Naive thymus-derived CD8-positive, alpha-beta T cell (primary cell): ENCODE data around the gene SPDYE3. TPM values are rescaled to one million over a fixed set of nuclear protein-coding genes. Genes with fewer than 3 reads are reported as not detected.
"Not testable (repeated sequence)": the region's sequence is repeated elsewhere in the genome, so short reads cannot be mapped to it uniquely, and the experiment has no call there.

Source experiments
- ATAC-seq, 2 donors: fragments of 150-1000 bp; cut with Tn5 transposase in 1 of 2; sonication (Bioruptor Pico), chemical (Tn5 transposase) in 1 of 2; 1 replicate in 1 of 2; 2 replicates in 1 of 2; pipeline ENCODE4 v1.10.0; 2021; ENCODE audit warnings: mild to moderate bottlenecking in 2 of 2, moderate library complexity in 2 of 2
- POLR2A ChIA-PET: fragments of 350-600 bp; sonication (Branson Sonifier 250); formaldehyde crosslinking; loops from one replicate; lab custom pipeline; 2021; ENCODE audit warnings: antibody characterized with exemption; lab: Charles Lee
- DNase-seq, 10 donors: peaks; one replicate each; pipeline versions ENCODE4 v3.0.0 to v3.0.0-alpha.2; 2020 to 2022
- H3K27ac Mint-ChIP-seq, 10 donors: one replicate each; pipeline ENCODE4 v1.8.0; 2020 to 2022; ENCODE audit warnings: mild to moderate bottlenecking in 10 of 10, mixed read lengths in 10 of 10, moderate library complexity in 4 of 10, inconsistent platforms in 1 of 10
- H3K27me3 Mint-ChIP-seq, 5 donors: one replicate each; pipeline ENCODE4 v1.8.0; 2021 to 2022; ENCODE audit warnings: mixed read lengths in 5 of 5
- H3K36me3 Mint-ChIP-seq, 3 donors: one replicate each; pipeline ENCODE4 v1.8.0; 2020 to 2022; ENCODE audit warnings: mixed read lengths in 3 of 3, mild to moderate bottlenecking in 2 of 3, inconsistent platforms in 1 of 3
- H3K4me1 Mint-ChIP-seq, 4 donors: one replicate each; pipeline ENCODE4 v1.8.0; 2021 to 2022; ENCODE audit warnings: mixed read lengths in 4 of 4
- H3K4me3 Mint-ChIP-seq, 10 donors: one replicate each; pipeline ENCODE4 v1.8.0; 2020 to 2022; ENCODE audit warnings: mild to moderate bottlenecking in 10 of 10, mixed read lengths in 10 of 10, moderate library complexity in 6 of 10, inconsistent platforms in 1 of 10
- H3K9me3 Mint-ChIP-seq, 9 donors: one replicate each; pipeline ENCODE4 v1.8.0; 2020 to 2022; ENCODE audit warnings: mixed read lengths in 9 of 9, mild to moderate bottlenecking in 3 of 9, inconsistent platforms in 1 of 9, moderate library complexity in 1 of 9
- polyA plus RNA-seq, 3 donors: library from polyadenylated mRNA; unstranded; fragments of 300-500 nt; fragmentation: Illumina TruSeq; gene quantifications; one replicate each; pipeline ENCODE4 v1.2.3, GENCODE V29; 2021
- total RNA-seq, 8 experiments: library from RNA in 2 of 8; stranded (reverse) in 2 of 8; gene quantifications; one replicate each; pipeline ENCODE4 v1.2.3 and lab custom pipeline; 2021 to 2026

The SPDYE3 gene
- total and polyA plus RNA-seq, 5 experiments from 2014 or later, result 4.8 to 10.9 (median 7.7) TPM; not detected in 2

DNA sequence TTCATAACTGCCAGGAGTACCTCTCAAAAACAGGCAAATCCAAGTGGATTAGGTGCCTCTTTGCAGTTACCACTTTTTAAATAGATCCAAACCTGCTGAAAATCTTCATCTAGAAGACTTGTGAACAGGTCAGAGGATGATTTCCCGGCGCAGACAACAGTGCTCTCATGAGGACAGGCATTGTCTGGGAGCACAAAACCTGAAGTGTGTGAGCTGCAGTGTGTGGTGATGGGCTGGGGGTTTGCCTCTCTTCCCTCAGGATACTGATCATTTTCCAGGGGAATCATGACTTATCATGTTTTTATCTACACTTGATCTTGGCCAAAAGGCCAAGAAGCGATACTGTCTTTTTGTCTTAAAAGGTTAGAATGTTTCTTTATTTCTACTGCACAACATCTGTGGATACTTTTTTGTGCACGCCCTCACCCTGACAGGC is 36.6 kb downstream of the SPDYE3 start:
- Mint-ChIP-seq H3K4me3 (peak overlapping the region in 7 of 10 donors; percentile 54 to 80 (median 67)), H3K4me1 (peaks cover 7 to 37% (median 25%) of the 10 kb centered on the region in 4 donors), H3K27ac (peak overlapping the region; percentile 87 to 100 (median 98)), H3K36me3 (peaks cover 0 to 74% (median 3%) of the 10 kb centered on the region in 3 donors)
- peak in 1 of 2 donors; percentile 2 for ATAC-seq
- POLR2A ChIA-PET, result interaction anchor here (0.7 to 1.6 kb wide), 4 partner anchors 12 to 154 kb away, joined by 3 to 7 read pairs (median 4); partner anchors contain the start of genes PPP1R35 and PVRIG
- DNase-seq, H3K27me3 Mint-ChIP-seq, H3K9me3 Mint-ChIP-seq: not testable (repeated sequence)

GRCh38 chr7:100344560-100345287 is 37.2 kb downstream of the SPDYE3 start:
- POLR2A ChIA-PET, result interaction anchor here (0.9 to 1.6 kb wide), 4 partner anchors 84 to 155 kb away, joined by 3 to 5 read pairs (median 4); partner anchors contain the start of genes PPP1R35, PVRIG and ZCWPW1
- Mint-ChIP-seq H3K27ac (peak overlapping the region; percentile 87 to 100 (median 98)), H3K4me3 (peak overlapping the region; percentile 54 to 88 (median 74)), H3K4me1 (peaks cover 7 to 34% (median 26%) of the 10 kb centered on the region in 4 donors), H3K36me3 (peaks cover 0 to 75% (median 4%) of the 10 kb centered on the region in 3 donors)
- H3K27me3 Mint-ChIP-seq, H3K9me3 Mint-ChIP-seq: not testable (repeated sequence)
- DNase-seq (peak; percentile 51 to 94 (median 86)), ATAC-seq (peak; percentile 82 to 85)

DNA sequence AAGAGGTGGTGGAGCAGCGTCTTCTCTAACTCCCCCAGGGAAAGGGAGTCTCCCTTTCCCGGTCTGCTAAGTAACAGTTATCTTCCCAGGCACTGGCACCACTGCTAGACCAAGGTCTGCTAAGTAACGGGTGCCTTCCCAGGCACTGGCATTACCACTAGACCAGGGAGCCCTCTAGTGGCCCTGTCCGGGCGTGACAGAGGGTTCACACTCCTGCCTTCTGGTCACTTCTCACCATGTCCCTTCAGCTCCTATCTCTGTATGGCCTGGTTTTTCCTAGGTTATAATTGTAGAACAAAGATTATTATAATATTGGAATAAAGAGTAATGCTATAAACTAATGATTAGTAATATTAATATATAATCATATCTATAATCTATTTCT is 37.8 kb downstream of the SPDYE3 start:
- peak; percentile 64 to 69 for ATAC-seq
- H3K27ac Mint-ChIP-seq, result peak overlapping the region; percentile 87 to 100 (median 98)
- H3K4me3 Mint-ChIP-seq, result peak overlapping the region; percentile 54 to 88 (median 74)
- peak; percentile 43 to 78 (median 60) for DNase-seq
- POLR2A ChIA-PET, result interaction anchor here (0.6 to 1.6 kb wide), 5 partner anchors 83 to 860 kb away, joined by 3 to 5 read pairs (median 4); partner anchors contain the start of genes PPP1R35, PVRIG and ZCWPW1
- H3K36me3 Mint-ChIP-seq, result peaks cover 0 to 75% (median 6%) of the 10 kb centered on the region in 3 donors
- H3K27me3 Mint-ChIP-seq, H3K9me3 Mint-ChIP-seq: not testable (repeated sequence)
- peaks cover 7 to 35% (median 27%) of the 10 kb centered on the region in 4 donors for H3K4me1 Mint-ChIP-seq

DNA sequence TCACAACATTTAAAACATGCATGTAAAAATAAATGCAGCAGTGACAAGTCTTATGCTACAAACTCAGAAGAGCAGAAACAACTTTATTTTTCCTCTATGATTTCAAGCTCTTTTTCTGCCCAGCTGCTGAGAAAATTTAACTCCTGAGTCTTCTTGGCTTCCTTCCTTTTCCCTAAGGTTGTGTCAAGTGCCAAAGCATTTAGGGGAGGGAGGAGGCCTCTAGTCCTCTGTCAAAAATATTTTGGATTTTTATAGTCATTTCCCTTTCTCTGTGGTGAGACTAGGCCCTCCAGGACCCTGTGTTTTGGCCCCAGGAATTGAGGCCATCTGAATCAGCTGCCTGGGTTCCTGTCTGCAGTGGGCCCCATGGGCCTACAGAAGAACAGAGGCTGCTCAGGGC is 39.4 kb downstream of the SPDYE3 start:
- Mint-ChIP-seq H3K27ac (peak overlapping the region in 9 of 10 donors; percentile 31 to 74 (median 62)), H3K4me1 (peaks cover 12 to 43% (median 29%) of the 10 kb centered on the region in 4 donors), H3K27me3 (no peaks in the 10 kb centered on the region), H3K9me3 (no peaks in the 10 kb centered on the region), H3K4me3 (no peak overlapping the region), H3K36me3 (peaks cover 0 to 71% (median 9%) of the 10 kb centered on the region in 3 donors)
- POLR2A ChIA-PET, result interaction anchor here (0.6 to 1.2 kb wide), 7 partner anchors 9 to 247 kb away, joined by 3 read pairs; no protein-coding TSS in a partner anchor
- ATAC-seq, result no peak
- DNase-seq, result no peak

DNA sequence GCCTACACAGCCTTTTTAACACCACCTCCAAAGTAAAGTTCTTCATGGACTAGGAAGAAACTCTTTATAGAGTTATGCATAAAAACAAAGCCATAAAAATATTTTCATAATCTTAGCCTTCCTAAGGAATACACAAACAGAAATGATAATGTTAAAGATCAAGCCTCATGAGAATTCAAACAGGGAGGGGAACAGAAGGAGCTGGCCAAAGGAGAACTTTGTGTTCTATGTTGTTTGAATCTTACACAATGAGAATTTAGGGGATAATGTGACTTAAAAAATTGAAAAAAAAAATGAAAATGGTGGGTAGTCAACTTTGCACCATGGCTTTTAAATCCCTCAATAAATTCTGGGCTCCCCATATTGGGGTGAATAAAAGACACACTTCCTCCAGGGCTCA is 41.3 kb downstream of the SPDYE3 start:
- DNase-seq (no peak), ATAC-seq (no peak)
- Mint-ChIP-seq H3K4me1 (peaks cover 20 to 52% (median 35%) of the 10 kb centered on the region in 4 donors), H3K4me3 (no peak overlapping the region), H3K9me3 (no peaks in the 10 kb centered on the region), H3K27me3 (no peaks in the 10 kb centered on the region), H3K27ac (peak overlapping the region in 8 of 10 donors; percentile 48 to 83 (median 60)), H3K36me3 (peaks cover 0 to 56% (median 9%) of the 10 kb centered on the region in 3 donors)
- POLR2A ChIA-PET, result interaction anchor here (0.6 kb wide), 1 partner anchor 61 kb away, joined by 5 read pairs; no protein-coding TSS in a partner anchor

DNA sequence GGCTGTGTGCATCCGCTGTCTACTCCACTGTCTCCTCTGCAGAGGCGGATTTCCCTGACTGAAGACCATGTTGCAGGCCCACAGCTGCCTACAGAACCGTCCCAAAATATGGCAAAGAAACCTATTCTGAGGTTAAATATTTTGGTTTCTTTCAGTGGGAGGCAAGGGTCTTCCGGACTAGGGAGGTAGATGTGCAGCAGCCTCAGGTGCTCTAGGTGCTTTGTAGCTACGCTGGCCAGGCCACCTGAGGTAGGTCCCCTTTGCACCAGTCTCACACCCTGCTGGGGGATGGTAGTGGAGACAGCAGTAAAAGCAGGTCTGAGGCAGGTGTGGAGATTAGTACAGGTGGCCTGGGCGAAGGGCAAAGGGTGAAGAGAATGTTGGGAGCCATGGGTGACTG is 42.3 kb downstream of the SPDYE3 start:
- Mint-ChIP-seq H3K27ac (peak overlapping the region in 8 of 10 donors; percentile 38 to 85 (median 54)), H3K36me3 (peaks cover 0 to 53% (median 9%) of the 10 kb centered on the region in 3 donors), H3K9me3 (no peaks in the 10 kb centered on the region), H3K4me1 (peaks cover 18 to 48% (median 32%) of the 10 kb centered on the region in 4 donors), H3K4me3 (peak overlapping the region in 3 of 10 donors; percentile 30 to 54 (median 52)), H3K27me3 (no peaks in the 10 kb centered on the region)
- DNase-seq (no peak), ATAC-seq (no peak)
- POLR2A ChIA-PET, result no interaction called here

DNA sequence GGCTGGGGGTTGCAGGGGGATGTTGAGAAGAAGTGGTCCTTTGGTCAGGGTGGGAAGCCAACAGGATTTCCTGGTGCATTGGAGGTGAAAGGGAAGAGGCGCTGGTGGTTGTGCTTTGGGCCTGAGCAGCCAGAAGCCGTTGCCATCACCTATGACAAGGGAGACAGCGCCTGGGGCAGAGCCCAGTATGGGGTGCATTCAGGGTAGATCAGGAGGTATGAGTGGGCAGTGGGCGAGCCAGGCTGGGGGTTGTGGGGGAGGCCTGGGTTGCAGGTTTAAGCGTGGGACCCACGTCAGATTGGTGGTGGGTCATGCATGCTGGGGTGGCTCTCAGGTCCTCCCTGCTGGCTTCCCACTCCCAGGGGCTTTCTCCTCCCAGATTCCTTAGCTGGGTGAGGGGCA is 44.2 kb downstream of the SPDYE3 start:
- Mint-ChIP-seq H3K4me1 (peaks cover 18 to 45% (median 34%) of the 10 kb centered on the region in 4 donors), H3K4me3 (peak overlapping the region; percentile 54 to 92 (median 74)), H3K9me3 (no peaks in the 10 kb centered on the region), H3K36me3 (peaks cover 0 to 58% (median 9%) of the 10 kb centered on the region in 3 donors), H3K27me3 (no peaks in the 10 kb centered on the region), H3K27ac (peak overlapping the region; percentile 77 to 97 (median 90))
- no peak for ATAC-seq
- DNase-seq, result no peak
- POLR2A ChIA-PET, result interaction anchor here (0.6 kb wide), 1 partner anchor 80 kb away, joined by 3 read pairs; no protein-coding TSS in a partner anchor

DNA sequence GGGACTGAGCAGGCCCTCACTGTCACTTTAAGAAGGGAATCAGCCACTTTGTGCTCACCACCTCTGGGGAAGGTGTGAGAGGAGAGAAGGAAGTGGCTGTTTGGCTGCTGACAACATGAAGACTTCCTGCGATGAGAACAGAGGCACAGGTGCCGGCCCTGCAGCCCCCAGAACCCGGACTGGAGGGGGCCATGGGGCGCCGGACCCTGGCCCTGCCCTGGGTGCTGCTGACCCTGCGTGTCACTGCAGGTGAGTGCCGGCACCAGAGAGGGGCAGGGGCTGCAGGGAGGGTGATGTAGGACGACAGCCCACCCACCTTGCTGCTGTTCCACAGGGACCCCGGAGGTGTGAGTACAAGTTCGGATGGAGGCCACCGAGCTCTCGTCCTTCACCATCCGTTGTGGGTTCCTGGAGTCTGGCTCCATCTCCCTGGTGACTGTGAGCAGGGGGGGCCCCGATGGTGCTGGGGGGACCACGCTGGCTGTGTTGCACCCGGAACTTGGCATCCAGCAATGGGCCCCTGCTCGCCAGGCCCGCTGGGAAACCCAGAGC is 44.8 kb downstream of the SPDYE3 start:
- peak overlapping the region; percentile 80 to 97 (median 92) for H3K27ac Mint-ChIP-seq
- DNase-seq, result peak in 4 of 10 donors; percentile 14 to 65 (median 28)
- H3K27me3 Mint-ChIP-seq, H3K9me3 Mint-ChIP-seq: not testable (repeated sequence)
- peak overlapping the region; percentile 58 to 92 (median 84) for H3K4me3 Mint-ChIP-seq
- H3K36me3 Mint-ChIP-seq, result peaks cover 0 to 54% (median 7%) of the 10 kb centered on the region in 3 donors
- POLR2A ChIA-PET, result interaction anchor here (0.9 kb wide), 1 partner anchor 76 kb away, joined by 3 read pairs; the partner anchor contains the start of gene ZCWPW1
- peaks cover 18 to 46% (median 34%) of the 10 kb centered on the region in 4 donors for H3K4me1 Mint-ChIP-seq
- ATAC-seq, result peak; percentile 81 to 91

DNA sequence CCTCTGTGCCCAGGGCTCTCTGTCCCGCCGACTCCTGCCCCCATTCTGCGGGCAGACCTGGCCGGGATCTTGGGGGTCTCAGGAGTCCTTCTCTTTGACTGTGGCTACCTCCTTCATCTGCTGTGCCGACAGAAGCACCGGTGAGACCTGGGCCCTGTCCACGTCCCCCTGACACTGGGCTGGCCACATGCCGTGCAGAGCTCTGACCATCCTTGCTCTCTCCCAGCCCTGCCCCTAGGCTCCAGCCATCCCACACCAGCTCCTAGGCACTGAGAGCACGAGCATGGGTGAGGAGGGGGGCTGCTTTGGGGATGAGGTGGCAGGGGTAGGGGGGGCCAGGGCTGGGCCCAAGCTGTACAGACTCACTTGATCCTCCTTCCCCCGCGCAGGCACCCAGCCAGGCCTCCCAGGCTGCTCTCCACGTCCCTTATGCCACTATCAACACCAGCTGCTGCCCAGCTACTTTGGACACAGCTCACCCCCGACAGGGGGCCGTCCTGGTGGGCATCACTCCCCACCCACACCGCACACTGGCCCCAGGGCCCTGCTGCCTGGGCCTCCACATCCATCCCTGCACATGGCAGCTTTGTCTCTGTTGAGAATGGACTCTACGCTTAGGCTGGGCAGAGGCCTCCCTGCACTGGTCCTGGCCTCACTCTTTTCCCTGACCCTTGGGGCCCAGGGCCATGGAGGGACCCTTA is 45.6 kb downstream of the SPDYE3 start:
- Mint-ChIP-seq H3K9me3 (no peaks in the 10 kb centered on the region), H3K4me1 (peaks cover 18 to 49% (median 36%) of the 10 kb centered on the region in 4 donors), H3K27me3 (no peaks in the 10 kb centered on the region), H3K4me3 (peak overlapping the region; percentile 77 to 92 (median 84)), H3K36me3 (peaks cover 0 to 53% (median 6%) of the 10 kb centered on the region in 3 donors), H3K27ac (peak overlapping the region; percentile 87 to 97 (median 92))
- DNase-seq (no peak), ATAC-seq (peak in 1 of 2 donors; percentile 3)
- POLR2A ChIA-PET, result interaction anchor here (0.5 to 1.2 kb wide), 3 partner anchors 50 to 132 kb away, joined by 3 read pairs; partner anchors contain the start of gene ZCWPW1

DNA sequence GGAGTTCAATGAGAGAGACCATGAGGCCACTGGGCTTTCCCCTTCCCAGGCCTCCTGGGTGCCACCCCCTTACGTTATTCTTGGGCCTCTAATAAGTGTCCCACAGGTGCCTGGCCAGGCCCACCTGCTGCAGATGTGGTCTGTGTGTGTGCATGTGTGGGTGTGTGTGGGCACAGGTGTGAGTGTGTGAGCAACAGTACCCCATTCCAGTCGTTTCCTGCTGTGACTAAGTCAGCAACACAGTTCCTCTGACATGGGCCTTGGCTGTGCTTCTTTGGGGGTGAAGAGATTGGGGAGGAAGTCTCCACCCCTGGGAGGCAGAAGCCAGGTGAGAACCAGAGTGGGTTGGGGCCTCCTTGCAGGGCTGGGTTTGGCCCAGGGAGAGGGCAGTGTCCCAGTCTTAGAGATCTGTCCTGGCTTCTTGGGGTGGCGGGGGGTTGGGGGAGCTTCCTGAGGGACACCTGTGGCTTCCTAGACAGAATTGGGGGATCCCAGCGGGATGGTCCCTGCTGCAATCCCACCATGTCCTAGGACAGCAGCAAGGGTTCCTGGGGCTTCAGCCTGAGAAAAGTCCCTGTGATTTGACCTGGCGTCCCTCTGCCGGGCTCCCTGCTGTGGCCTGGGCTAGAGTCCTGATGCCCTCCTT is 46.3 kb downstream of the SPDYE3 start:
- Mint-ChIP-seq H3K36me3 (peaks cover 0 to 49% (median 6%) of the 10 kb centered on the region in 3 donors), H3K4me3 (peak overlapping the region; percentile 77 to 92 (median 84)), H3K27me3 (no peaks in the 10 kb centered on the region), H3K4me1 (peaks cover 18 to 49% (median 38%) of the 10 kb centered on the region in 4 donors), H3K27ac (peak overlapping the region; percentile 87 to 97 (median 92)), H3K9me3 (no peaks in the 10 kb centered on the region)
- DNase-seq (peak in 1 of 10 donors; percentile 23), ATAC-seq (peak; percentile 38 to 40)
- POLR2A ChIA-PET, result interaction anchor here (1.2 kb wide), 2 partner anchors 132 to 133 kb away, joined by 3 read pairs; no protein-coding TSS in a partner anchor

- H3K36me3 Mint-ChIP-seq, result peaks cover 0 to 53% (median 12%) of the 10 kb centered on the region in 3 donors
- peaks cover 20 to 36% (median 29%) of the 10 kb centered on the region in 4 donors for H3K4me1 Mint-ChIP-seq
These were observed 49.0 kb downstream of the SPDYE3 start for GRCh38 chr7:100356416-100357068.

More at GRCh38 chr7:100356416-100357068, 49.0 kb downstream of the SPDYE3 start:
- Mint-ChIP-seq H3K27ac (peak overlapping the region in 4 of 10 donors; percentile 3 to 88 (median 48)), H3K9me3 (no peaks in the 10 kb centered on the region), H3K4me3 (no peak overlapping the region), H3K27me3 (no peaks in the 10 kb centered on the region)
- DNase-seq (no peak), ATAC-seq (no peak)
- POLR2A ChIA-PET, result interaction anchor here (0.6 kb wide), 1 partner anchor 13 kb away, joined by 7 read pairs; no protein-coding TSS in a partner anchor
